RPMI7951 (cell line): ENCODE data around the gene DNAAF1. TPM values are rescaled to one million over a fixed set of nuclear protein-coding genes. Genes with fewer than 3 reads are reported as not detected.
"Not testable (repeated sequence)": the region's sequence is repeated elsewhere in the genome, so short reads cannot be mapped to it uniquely, and the experiment has no call there.

ENCODE experiments used
- DNase-seq: peaks from one replicate; pipeline ENCODE4 v3.0.0-alpha.2; 2012; ENCODE audit warnings: low read depth
- total RNA-seq: library from RNA; depleted of rRNA; stranded (reverse); fragments of >200 nt; shearing (Covaris generic); gene quantifications from 2 replicates; pipeline ENCODE4 v1.2.3, GENCODE V29; 2014; rRNA removed

Gene DNAAF1
- total RNA-seq, 1 experiment from 2014 or later = not detected

GRCh38 chr16:84207879-84208278 lies 62.8 kb downstream of the DNAAF1 start:
- DNase-seq = no peak

GRCh38 chr16:84209989-84210388 lies 64.9 kb downstream of the DNAAF1 start:
- DNase-seq = no peak

- no peak for DNase-seq
Observed at GRCh38 chr16:84212154-84212553, 67.0 kb downstream of the DNAAF1 start.

GRCh38 chr16:84212631-84213030 lies 67.5 kb downstream of the DNAAF1 start:
- DNase-seq = no peak

- DNase-seq = no peak
Observed at GRCh38 chr16:84214451-84215066, 69.5 kb downstream of the DNAAF1 start.

GRCh38 chr16:84215531-84215930 lies 70.4 kb downstream of the DNAAF1 start:
- DNase-seq = no peak

GRCh38 chr16:84216144-84216543 lies 71.0 kb downstream of the DNAAF1 start:
- not testable (repeated sequence) for DNase-seq

GRCh38 chr16:84218176-84218823 lies 73.2 kb downstream of the DNAAF1 start:
- DNase-seq = no peak

- no peak for DNase-seq
Observed at GRCh38 chr16:84218956-84219355, 73.8 kb downstream of the DNAAF1 start.

- no peak for DNase-seq
Observed at GRCh38 chr16:84220851-84221250, 75.7 kb downstream of the DNAAF1 start.

GRCh38 chr16:84223456-84223855 lies 78.3 kb downstream of the DNAAF1 start:
- DNase-seq = no peak

- DNase-seq = no peak
Observed at GRCh38 chr16:84224554-84224953, 79.4 kb downstream of the DNAAF1 start.

- no peak for DNase-seq
Observed at GRCh38 chr16:84225126-84225525, 80.0 kb downstream of the DNAAF1 start.

GRCh38 chr16:84225571-84225970 lies 80.5 kb downstream of the DNAAF1 start:
- DNase-seq = no peak

GRCh38 chr16:84226026-84226425 lies 80.9 kb downstream of the DNAAF1 start:
- no peak for DNase-seq

Other genes starting within 250 kb of the DNAAF1 start
- 1.1 and 1.4 TPM in 2 replicates for gene MLYCD, start 246.2 kb upstream of the DNAAF1 start, total RNA-seq
- gene OSGIN1, start 192.1 kb upstream of the DNAAF1 start, total RNA-seq = 4.2 and 4.3 TPM in 2 replicates
- gene NECAB2, start 177.1 kb upstream of the DNAAF1 start, total RNA-seq = not detected in 2 replicates
- gene SLC38A8, start 102.5 kb upstream of the DNAAF1 start, total RNA-seq = not detected in 2 replicates
- 38.2 and 38.6 TPM in 2 replicates for gene MBTPS1, start 28.4 kb upstream of the DNAAF1 start, total RNA-seq
- 18.2 and 18.6 TPM in 2 replicates for gene HSDL1, start 131 bp upstream of the DNAAF1 start, total RNA-seq
- gene TAF1C, start 41.7 kb downstream of the DNAAF1 start, total RNA-seq = 9.0 and 9.4 TPM in 2 replicates
- gene ADAD2, start 45.8 kb downstream of the DNAAF1 start, total RNA-seq = not detected in 2 replicates
- not detected in 2 replicates for gene KCNG4, start 94.7 kb downstream of the DNAAF1 start, total RNA-seq
- not detected in 2 replicates for gene WFDC1, start 149.6 kb downstream of the DNAAF1 start, total RNA-seq
- gene ATP2C2, start 223.2 kb downstream of the DNAAF1 start, total RNA-seq = not detected in 2 replicates